ENCODE data around the gene CYP2A7.

DNA sequence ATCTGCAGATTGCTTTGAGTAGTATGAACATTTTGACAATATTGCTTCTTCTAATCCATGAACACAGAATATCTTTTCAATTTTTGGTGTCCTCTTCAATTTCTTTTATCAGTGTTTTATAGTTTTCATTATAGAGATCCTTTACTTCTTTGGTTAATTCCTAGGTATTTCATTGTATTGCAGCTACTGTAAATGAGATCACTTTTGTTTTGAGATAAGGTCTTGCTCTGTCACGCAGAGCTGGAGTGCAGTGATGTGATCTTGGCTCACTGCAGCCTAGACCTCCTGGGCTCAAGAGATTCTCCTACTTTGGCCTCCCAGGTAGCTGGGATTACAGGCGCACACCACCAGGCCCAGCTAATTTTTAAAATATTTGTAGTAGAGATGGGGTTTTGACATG, 9.8 kb downstream of the CYP2A7 start:
- TF ChIP-seq, protein P1, sequence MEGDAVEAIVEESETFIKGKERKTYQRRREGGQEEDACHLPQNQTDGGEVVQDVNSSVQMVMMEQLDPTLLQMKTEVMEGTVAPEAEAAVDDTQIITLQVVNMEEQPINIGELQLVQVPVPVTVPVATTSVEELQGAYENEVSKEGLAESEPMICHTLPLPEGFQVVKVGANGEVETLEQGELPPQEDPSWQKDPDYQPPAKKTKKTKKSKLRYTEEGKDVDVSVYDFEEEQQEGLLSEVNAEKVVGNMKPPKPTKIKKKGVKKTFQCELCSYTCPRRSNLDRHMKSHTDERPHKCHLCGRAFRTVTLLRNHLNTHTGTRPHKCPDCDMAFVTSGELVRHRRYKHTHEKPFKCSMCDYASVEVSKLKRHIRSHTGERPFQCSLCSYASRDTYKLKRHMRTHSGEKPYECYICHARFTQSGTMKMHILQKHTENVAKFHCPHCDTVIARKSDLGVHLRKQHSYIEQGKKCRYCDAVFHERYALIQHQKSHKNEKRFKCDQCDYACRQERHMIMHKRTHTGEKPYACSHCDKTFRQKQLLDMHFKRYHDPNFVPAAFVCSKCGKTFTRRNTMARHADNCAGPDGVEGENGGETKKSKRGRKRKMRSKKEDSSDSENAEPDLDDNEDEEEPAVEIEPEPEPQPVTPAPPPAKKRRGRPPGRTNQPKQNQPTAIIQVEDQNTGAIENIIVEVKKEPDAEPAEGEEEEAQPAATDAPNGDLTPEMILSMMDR (tag by site-specific recombination; IDR thresholded peaks at IDR 0.05): no peak
- no peak for TF ChIP-seq ZNF830 (tag by site-specific recombination; IDR thresholded peaks at IDR 0.05; ENCODE audit: low read depth)
- TF ChIP-seq ZNF571 (tag by site-specific recombination; IDR thresholded peaks at IDR 0.05): no peak
- TF ChIP-seq, protein P2, sequence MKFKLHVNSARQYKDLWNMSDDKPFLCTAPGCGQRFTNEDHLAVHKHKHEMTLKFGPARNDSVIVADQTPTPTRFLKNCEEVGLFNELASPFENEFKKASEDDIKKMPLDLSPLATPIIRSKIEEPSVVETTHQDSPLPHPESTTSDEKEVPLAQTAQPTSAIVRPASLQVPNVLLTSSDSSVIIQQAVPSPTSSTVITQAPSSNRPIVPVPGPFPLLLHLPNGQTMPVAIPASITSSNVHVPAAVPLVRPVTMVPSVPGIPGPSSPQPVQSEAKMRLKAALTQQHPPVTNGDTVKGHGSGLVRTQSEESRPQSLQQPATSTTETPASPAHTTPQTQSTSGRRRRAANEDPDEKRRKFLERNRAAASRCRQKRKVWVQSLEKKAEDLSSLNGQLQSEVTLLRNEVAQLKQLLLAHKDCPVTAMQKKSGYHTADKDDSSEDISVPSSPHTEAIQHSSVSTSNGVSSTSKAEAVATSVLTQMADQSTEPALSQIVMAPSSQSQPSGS (tag by site-specific recombination; IDR thresholded peaks at IDR 0.05; ENCODE audit: low read depth): no peak
